Activated T-helper 17 cell treated with anti-CD3 and anti-CD28 coated beads, Interleukin-2, amount 50 U/mL, for 72 hours (primary cell): ENCODE measurements around the gene DLEC1. TPM values are rescaled to one million over a fixed set of nuclear protein-coding genes. Genes with fewer than 3 reads are reported as not detected.

Experiments used
- ATAC-seq: fragments of 150-1000 bp; cut with Tn5 transposase; replicated peaks from 2 replicates; pipeline ENCODE4 v1.10.0; 2021; ENCODE audit warnings: mild to moderate bottlenecking, moderate library complexity
- H3K27ac Mint-ChIP-seq: one replicate; pipeline ENCODE4 v1.8.0; 2022; ENCODE audit warnings: mixed read lengths
- H3K27me3 Mint-ChIP-seq: one replicate; pipeline ENCODE4 v1.8.0; 2022; ENCODE audit warnings: mixed read lengths
- H3K36me3 Mint-ChIP-seq: one replicate; pipeline ENCODE4 v1.8.0; 2022; ENCODE audit warnings: low read depth, mild to moderate bottlenecking, mixed read lengths
- H3K4me1 Mint-ChIP-seq: one replicate; pipeline ENCODE4 v1.8.0; 2022; ENCODE audit warnings: mixed read lengths
- H3K4me3 Mint-ChIP-seq: one replicate; pipeline ENCODE4 v1.8.0; 2022; ENCODE audit warnings: mild to moderate bottlenecking, mixed read lengths
- H3K9me3 Mint-ChIP-seq: one replicate; pipeline ENCODE4 v1.8.0; 2022; ENCODE audit warnings: mixed read lengths
- total RNA-seq, 2 donors: library from RNA; stranded (reverse); gene quantifications; one replicate each; pipeline ENCODE4 v1.2.3, GENCODE V29; 2022

Gene DLEC1
- total RNA-seq, 2 donors from 2014 or later = 1.2 to 2.0 TPM

DNA sequence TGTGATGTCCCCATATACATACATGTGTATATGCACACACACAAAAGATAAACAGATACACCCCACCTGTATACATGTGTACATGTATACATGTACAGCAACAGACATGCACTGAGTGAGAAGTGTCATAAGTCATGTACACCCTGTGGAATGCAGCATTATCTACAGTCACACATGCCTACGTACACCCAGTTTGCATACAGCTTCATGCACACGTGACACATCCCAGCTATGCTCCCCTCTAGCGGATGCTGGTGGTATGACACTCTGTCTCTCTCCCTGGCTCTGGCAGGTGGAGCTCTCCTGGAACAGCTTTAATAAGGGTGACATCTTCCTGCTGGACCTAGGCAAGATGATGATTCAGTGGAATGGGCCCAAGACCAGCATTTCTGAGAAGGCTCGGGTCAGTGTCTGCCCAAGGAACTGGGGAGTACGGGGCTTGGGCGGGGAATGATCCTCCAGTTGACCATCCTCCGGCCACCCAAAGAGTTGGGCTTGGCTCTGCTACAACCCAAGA is 42.2 kb upstream of the DLEC1 start:
- peak; percentile 58 for ATAC-seq
- peaks cover 38% of the 10 kb centered on the region for H3K36me3 Mint-ChIP-seq
- H3K4me3 Mint-ChIP-seq = peak overlapping the region; percentile 91
- H3K27ac Mint-ChIP-seq = peak overlapping the region; percentile 88
- peaks cover 26% of the 10 kb centered on the region for H3K4me1 Mint-ChIP-seq
- no peaks in the 10 kb centered on the region for H3K27me3 Mint-ChIP-seq
- H3K9me3 Mint-ChIP-seq = no peaks in the 10 kb centered on the region

DNA sequence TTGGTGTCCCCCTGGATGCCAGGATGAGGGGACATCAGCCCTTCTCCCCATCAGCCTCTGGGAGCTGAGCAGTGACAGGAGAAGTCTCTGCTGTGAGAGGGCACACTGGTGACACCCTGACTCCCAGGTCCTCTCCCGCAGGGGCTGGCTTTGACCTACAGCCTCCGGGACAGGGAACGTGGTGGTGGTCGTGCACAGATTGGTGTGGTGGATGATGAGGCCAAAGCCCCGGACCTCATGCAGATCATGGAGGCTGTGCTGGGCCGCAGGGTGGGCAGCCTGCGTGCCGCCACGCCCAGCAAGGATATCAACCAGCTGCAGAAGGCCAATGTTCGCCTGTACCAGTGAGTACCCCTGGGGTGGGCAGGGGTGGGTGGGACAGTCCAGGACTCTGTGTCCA is 41.7 kb upstream of the DLEC1 start:
- Mint-ChIP-seq H3K4me3 (peak overlapping the region; percentile 91), H3K9me3 (no peaks in the 10 kb centered on the region), H3K4me1 (peaks cover 26% of the 10 kb centered on the region), H3K27ac (peak overlapping the region; percentile 88), H3K27me3 (no peaks in the 10 kb centered on the region), H3K36me3 (peaks cover 43% of the 10 kb centered on the region)
- ATAC-seq = no peak

DNA sequence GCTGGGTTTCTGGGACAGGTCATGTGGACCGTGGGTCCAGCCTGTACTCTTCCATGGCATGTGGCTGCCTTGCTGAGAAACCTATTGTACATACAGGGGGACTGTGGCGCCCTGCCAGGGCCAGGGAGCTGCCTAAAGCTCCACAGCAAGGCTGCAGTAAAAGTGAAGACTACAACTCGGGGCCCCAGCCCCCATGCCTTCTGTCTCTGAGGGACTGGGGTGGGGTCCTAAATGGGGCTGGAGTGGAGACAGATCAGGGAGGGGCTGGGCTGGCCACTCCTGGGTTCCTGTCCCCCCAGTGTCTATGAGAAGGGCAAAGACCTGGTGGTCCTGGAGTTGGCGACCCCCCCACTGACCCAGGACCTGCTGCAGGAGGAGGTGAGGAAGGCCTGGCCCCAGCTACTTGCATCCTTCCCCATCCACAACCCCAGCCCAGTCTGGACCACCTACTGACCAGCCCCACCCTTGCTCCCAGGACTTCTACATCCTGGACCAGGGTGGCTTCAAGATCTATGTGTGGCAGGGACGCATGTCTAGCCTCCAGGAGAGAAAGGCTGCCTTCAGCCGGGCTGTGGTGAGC is 41.1 kb upstream of the DLEC1 start:
- ATAC-seq = no peak
- Mint-ChIP-seq H3K27me3 (no peaks in the 10 kb centered on the region), H3K4me1 (peaks cover 27% of the 10 kb centered on the region), H3K27ac (peak overlapping the region; percentile 95), H3K4me3 (peak overlapping the region; percentile 87), H3K36me3 (peaks cover 45% of the 10 kb centered on the region), H3K9me3 (no peaks in the 10 kb centered on the region)

DNA sequence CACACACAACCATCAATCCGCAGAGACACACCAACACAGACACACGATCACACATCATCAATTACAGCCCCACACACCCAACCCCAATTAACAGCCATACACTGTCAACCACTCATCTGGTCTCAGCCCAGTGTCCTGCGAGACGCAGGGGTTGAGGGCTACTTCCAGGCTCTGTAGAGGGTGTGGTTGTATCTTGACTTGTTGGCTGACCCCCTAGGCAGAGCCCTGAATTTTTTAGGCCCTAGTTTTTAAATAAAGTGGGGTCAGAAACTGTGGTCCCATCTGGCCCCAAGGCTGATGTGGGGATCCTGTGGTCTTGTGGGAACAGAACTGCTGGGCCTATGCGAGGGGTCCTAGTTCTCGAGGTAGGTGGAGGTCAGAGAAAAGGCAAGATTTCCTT is 39.2 kb upstream of the DLEC1 start:
- peak overlapping the region; percentile 95 for H3K27ac Mint-ChIP-seq
- peaks cover 45% of the 10 kb centered on the region for H3K36me3 Mint-ChIP-seq
- H3K9me3 Mint-ChIP-seq = no peaks in the 10 kb centered on the region
- no peaks in the 10 kb centered on the region for H3K27me3 Mint-ChIP-seq
- no peak for ATAC-seq
- H3K4me3 Mint-ChIP-seq = peak overlapping the region; percentile 87
- peaks cover 41% of the 10 kb centered on the region for H3K4me1 Mint-ChIP-seq

DNA sequence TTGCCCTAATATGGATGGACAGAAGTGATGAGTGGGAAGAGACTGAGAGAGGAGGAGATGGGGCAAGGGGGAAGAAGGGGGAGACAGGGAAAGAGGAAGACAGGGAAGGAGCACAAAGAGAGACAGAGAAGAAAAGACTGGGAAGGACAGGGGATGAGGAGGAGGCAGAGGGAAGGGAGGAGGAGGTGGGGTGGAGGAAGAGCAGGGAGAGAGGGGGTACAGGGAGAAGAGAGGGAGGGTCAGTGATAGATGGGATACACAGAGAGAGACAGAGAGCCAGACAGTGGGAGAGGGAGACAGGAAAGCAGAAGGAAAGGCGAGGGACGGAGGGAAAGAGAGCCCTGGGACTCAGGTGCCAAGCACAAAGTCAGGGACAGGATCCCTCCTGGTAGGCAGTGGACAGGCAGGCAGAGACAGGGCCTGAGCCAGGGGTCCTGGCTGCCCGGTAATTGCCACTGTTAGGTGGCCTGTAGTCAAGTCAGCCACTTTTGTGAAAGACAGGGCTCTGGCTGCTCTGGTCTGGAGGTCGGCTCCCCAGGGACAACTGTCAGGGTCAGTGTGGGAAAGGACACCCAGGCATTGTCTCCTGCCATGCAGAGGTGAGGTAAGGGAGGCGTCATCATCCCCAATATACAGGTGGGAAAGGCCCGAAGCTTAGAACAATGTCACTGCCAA is 38.6 kb upstream of the DLEC1 start:
- Mint-ChIP-seq H3K36me3 (peaks cover 45% of the 10 kb centered on the region), H3K27me3 (no peaks in the 10 kb centered on the region), H3K9me3 (no peaks in the 10 kb centered on the region), H3K4me1 (peaks cover 37% of the 10 kb centered on the region), H3K4me3 (no peak overlapping the region), H3K27ac (peak overlapping the region; percentile 95)
- ATAC-seq = no peak

DNA sequence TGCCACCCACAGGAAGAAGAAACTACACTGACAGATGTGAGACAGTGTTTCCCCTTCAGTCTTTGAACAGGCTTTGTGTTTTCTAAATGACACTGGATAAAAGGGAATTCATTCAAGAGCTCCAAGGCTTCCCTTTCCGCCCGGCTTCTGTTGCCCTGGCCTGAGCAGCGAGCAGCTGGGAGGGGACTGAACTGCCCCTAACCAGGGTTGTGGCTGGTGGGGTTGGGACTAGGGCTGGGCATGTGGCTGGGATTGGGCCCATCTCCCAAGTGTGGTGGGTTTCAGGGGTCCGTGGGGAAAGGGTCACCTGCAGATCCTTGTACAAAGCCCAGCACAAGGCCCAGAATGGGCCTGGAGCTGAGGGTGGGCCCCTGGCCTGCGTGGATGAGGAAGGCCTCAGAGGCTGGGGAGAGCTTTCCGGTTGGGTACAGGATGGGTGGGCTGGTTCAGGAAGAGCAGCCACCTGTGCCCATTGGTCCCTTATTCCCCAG is 38.0 kb upstream of the DLEC1 start:
- Mint-ChIP-seq H3K27ac (peak overlapping the region; percentile 95), H3K9me3 (no peaks in the 10 kb centered on the region), H3K36me3 (peaks cover 39% of the 10 kb centered on the region), H3K4me1 (peaks cover 32% of the 10 kb centered on the region), H3K27me3 (no peaks in the 10 kb centered on the region), H3K4me3 (no peak overlapping the region)
- ATAC-seq = no peak

DNA sequence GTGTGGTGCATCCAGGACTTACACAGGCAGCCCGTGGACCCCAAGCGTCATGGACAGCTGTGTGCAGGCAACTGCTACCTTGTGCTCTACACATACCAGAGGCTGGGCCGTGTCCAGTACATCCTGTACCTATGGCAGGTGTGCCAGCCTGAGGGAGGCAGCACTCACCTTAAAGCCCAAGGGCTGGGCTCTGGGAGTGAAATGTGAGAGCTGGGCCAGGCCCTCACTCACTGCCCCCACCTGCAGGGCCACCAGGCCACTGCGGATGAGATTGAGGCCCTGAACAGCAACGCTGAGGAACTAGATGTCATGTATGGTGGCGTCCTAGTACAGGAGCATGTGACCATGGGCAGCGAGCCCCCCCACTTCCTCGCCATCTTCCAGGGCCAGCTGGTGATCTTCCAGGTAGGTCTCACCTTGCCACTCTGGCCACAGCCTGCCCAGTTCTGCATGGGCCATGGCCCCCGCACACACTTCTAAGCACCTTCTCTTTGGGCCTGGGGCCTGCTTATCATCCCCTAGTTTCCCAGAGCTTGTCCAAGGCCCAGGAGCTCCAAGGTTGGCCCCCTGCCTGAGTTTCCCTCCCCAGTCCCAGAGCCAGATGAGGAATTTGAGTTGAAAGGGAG is 37.4 kb upstream of the DLEC1 start:
- H3K4me1 Mint-ChIP-seq = peaks cover 28% of the 10 kb centered on the region
- H3K9me3 Mint-ChIP-seq = no peaks in the 10 kb centered on the region
- H3K27me3 Mint-ChIP-seq = no peaks in the 10 kb centered on the region
- no peak overlapping the region for H3K4me3 Mint-ChIP-seq
- no peak for ATAC-seq
- H3K27ac Mint-ChIP-seq = no peak overlapping the region
- peaks cover 34% of the 10 kb centered on the region for H3K36me3 Mint-ChIP-seq

DNA sequence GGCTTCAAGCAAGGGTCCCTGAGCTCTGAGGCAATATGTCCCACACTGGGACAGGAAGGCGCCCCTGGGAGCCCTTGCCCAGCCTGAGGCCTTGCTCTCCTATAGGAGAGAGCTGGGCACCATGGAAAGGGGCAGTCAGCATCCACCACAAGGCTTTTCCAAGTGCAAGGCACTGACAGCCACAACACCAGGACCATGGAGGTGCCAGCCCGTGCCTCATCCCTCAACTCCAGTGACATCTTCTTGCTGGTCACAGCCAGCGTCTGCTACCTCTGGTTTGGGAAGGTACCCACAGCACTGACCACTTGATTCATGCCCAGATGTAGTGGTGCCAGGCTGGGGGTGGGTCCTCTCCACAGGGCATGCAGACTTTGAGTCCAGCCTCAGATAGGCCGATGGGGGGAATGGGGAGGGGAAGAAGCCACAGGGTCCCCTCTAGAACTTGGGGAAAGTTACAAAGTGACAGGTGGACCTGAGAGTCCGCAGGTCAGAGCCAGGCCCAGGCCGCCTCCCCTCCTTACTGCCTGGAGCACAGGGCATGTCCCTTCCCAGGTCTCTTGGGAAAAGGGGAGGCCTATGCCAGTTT is 36.6 kb upstream of the DLEC1 start:
- no peak for ATAC-seq
- Mint-ChIP-seq H3K4me1 (peaks cover 23% of the 10 kb centered on the region), H3K27ac (no peak overlapping the region), H3K27me3 (no peaks in the 10 kb centered on the region), H3K4me3 (no peak overlapping the region), H3K9me3 (no peaks in the 10 kb centered on the region), H3K36me3 (peaks cover 28% of the 10 kb centered on the region)

DNA sequence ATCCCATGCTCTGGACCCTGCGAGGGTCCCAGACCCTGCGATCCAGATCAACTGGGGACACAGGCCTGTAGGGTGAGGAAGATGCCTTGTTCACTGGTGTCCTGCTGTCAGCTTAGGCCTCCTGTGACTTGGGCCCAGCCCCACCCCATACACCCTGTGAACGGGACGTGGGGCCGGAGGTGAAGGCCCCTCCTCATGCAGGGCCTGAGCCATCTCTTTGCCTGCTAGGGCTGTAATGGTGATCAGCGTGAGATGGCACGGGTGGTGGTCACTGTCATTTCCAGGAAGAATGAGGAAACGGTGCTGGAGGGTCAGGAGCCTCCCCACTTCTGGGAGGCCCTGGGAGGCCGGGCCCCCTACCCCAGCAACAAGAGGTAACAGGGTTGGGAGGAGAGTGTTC is 36.1 kb upstream of the DLEC1 start:
- Mint-ChIP-seq H3K27ac (peak overlapping the region; percentile 81), H3K36me3 (peaks cover 28% of the 10 kb centered on the region), H3K27me3 (no peaks in the 10 kb centered on the region), H3K9me3 (no peaks in the 10 kb centered on the region), H3K4me3 (no peak overlapping the region), H3K4me1 (peaks cover 23% of the 10 kb centered on the region)
- no peak for ATAC-seq

DNA sequence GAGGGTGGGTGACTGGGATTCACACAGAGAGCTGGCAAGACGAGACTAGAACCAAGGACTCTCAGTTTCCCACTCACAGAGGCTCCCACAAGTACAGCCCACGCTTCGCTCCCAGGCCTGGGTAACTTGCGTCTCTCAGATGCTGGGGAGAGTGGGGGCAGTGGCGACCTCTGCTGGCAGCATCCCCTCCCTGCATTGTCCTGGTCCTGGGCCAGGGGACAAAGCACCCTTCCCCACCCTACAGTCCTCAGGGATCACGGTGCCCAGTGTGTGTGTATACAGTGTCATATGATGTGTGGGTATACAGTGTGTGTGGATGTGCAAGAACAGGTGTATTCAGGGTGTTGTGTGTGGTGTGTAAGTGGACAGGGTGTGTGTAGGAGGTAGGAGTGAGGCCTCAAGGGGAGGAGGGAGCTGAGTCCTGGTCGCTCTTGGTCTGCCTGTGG is 35.6 kb upstream of the DLEC1 start:
- peak overlapping the region; percentile 81 for H3K27ac Mint-ChIP-seq

DNA sequence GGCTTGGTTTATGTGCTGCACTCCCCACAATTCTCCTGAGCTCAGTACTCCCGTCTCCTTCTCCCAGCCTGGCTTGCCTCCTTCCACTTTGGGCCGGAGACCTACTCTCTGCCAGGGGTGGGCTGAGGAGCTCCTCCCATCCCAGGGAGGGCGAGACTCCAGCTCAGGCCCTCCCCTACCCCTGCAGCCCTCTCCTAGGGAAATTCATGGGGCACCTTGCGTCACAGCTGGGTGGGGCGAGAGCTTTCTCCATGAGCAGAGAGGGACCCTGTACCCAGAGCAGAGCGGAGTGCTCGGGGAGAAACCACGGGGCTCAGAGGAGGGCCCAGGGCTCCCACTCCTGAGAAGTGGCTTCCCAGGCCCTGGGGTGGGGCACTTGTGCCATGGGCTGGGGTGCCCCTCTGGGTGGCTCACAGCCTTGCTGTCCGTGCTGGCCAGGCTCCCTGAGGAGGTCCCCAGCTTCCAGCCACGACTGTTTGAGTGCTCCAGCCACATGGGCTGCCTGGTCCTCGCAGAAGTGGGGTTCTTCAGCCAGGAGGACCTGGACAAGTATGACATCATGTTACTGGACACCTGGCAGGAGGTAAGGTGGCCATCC is 35.1 kb upstream of the DLEC1 start:
- H3K9me3 Mint-ChIP-seq = no peaks in the 10 kb centered on the region
- no peaks in the 10 kb centered on the region for H3K27me3 Mint-ChIP-seq
- no peak for ATAC-seq
- peaks cover 23% of the 10 kb centered on the region for H3K4me1 Mint-ChIP-seq
- peak overlapping the region; percentile 81 for H3K27ac Mint-ChIP-seq
- no peak overlapping the region for H3K4me3 Mint-ChIP-seq
- H3K36me3 Mint-ChIP-seq = peaks cover 21% of the 10 kb centered on the region

More for the DNA sequence above, 35.6 kb upstream of the DLEC1 start:
- H3K9me3 Mint-ChIP-seq = no peaks in the 10 kb centered on the region
- peaks cover 23% of the 10 kb centered on the region for H3K4me1 Mint-ChIP-seq
- H3K36me3 Mint-ChIP-seq = peaks cover 24% of the 10 kb centered on the region
- H3K27me3 Mint-ChIP-seq = no peaks in the 10 kb centered on the region
- ATAC-seq = peak; percentile 44
- no peak overlapping the region for H3K4me3 Mint-ChIP-seq

DNA sequence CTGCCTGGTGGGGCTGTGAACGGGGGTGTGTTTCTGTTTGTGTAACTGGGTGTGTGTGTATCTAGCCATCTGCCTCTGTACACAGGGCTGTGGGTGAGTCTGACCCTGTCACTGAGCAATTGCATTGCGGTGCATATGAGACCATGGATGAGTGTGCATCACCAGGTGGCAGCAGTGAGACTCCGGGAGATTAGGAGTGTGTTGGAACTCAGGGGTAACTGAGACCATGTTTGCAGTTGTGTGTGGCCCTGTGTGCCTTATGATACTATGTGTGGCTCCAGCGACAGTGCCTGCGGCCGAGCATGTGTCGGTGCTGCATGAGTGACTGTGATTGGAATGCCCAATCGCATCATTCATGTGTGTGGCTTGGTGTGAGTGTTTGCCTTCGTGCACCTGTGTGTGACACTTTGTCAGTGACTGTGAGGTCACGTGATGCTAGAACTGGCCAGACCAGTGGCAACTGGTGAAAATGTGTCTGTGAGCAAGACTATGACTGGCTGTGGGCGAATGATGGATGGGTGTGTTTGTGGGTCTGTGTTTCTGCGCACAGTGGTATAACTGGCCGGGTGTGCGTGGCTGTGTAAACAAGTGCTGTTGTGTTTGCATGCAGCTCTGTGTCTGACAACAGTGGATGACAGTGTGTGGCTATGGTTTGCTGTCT is 34.5 kb upstream of the DLEC1 start:
- Mint-ChIP-seq H3K4me1 (peaks cover 19% of the 10 kb centered on the region), H3K36me3 (peaks cover 17% of the 10 kb centered on the region), H3K4me3 (no peak overlapping the region), H3K27me3 (no peaks in the 10 kb centered on the region), H3K27ac (peak overlapping the region; percentile 23), H3K9me3 (no peaks in the 10 kb centered on the region)
- ATAC-seq = peak; percentile 79

DNA sequence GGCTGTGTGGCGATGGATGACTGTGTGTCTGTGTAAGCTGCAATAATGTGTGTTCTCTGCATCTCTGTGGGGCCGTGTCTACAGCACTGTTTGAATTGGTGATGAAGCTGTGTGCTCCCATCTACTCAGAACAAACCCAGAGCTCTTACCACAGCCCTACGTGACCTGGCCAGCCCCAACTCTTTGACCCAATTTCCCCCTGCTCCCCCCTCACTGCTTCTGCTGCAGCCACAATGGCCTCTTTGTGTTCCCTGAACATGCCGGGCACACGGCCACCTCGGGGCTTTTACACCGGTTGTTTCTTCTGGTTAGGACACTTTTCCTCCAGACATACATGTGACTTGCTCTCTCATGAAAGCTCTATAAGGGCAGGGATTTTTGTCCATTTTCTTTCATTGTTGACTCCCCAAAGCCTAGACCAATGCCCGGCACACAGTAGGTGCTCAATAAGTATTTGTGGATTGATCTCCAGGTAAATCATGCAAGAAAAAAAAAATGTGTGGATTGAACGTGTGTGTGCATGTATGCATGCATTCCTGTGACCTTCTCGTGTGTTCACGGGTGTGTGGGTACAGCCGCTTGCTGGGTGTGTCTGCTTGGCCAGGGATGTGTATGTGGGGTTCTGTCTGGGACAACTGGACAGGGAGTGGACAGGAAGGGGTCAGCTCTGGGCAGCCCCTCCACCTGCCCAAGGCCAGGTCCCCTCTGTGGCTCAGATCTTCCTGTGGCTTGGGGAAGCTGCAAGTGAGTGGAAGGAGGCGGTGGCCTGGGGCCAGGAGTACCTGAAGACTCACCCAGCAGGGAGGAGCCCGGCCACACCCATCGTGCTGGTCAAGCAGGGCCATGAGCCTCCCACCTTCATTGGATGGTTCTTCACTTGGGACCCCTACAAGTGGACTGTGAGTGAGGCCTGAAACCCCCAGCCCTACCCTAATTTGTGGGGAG is 33.7 kb upstream of the DLEC1 start:
- no peaks in the 10 kb centered on the region for H3K9me3 Mint-ChIP-seq
- H3K36me3 Mint-ChIP-seq = peaks cover 10% of the 10 kb centered on the region
- no peak overlapping the region for H3K4me3 Mint-ChIP-seq
- peaks cover 16% of the 10 kb centered on the region for H3K4me1 Mint-ChIP-seq
- H3K27ac Mint-ChIP-seq = peak overlapping the region; percentile 23
- peak; percentile 22 for ATAC-seq
- no peaks in the 10 kb centered on the region for H3K27me3 Mint-ChIP-seq
